KMS-11 (cell line): ENCODE measurements around the gene PTPA.

Experiments used
- H2AFZ ChIP-seq: fragments of 200-600 bp; sonication (generic); 2 replicates; pipeline ENCODE4 v1.6.1; 2016; ENCODE audit warnings: antibody characterized with exemption, mixed run types, low read depth
- H3K27ac ChIP-seq: fragments of 200-600 bp; sonication (generic); 2 replicates; pipeline ENCODE4 v1.6.1; 2016; ENCODE audit warnings: mild to moderate bottlenecking, mixed run types
- H3K27me3 ChIP-seq: fragments of 200-600 bp; sonication (generic); 2 replicates; pipeline ENCODE4 v1.6.1; 2017; ENCODE audit warnings: mild to moderate bottlenecking, low read depth, mixed run types, moderate library complexity; ENCODE audit not compliant: insufficient read depth
- H3K36me3 ChIP-seq: fragments of 200-600 bp; sonication (generic); 2 replicates; pipeline ENCODE4 v1.6.1; 2017; ENCODE audit warnings: mild to moderate bottlenecking, mixed run types; ENCODE audit not compliant: insufficient read depth
- H3K4me1 ChIP-seq: fragments of 200-600 bp; sonication (generic); 2 replicates; pipeline ENCODE4 v1.6.1; 2016; ENCODE audit warnings: mild to moderate bottlenecking, low read depth, mixed run types; ENCODE audit not compliant: poor library complexity, severe bottlenecking
- H3K4me2 ChIP-seq: fragments of 200-600 bp; sonication (generic); 2 replicates; pipeline ENCODE4 v1.7.0; 2016; ENCODE audit warnings: mild to moderate bottlenecking, mixed run types
- H3K4me3 ChIP-seq: fragments of 200-600 bp; sonication (generic); IDR thresholded peaks from 2 replicates; pipeline ENCODE4 v1.6.1; 2017; ENCODE audit warnings: low read depth, low read length, mixed read lengths; ENCODE audit not compliant: insufficient read depth
- H3K79me2 ChIP-seq: fragments of 200-600 bp; sonication (generic); 2 replicates; pipeline ENCODE4 v1.6.1; 2016; ENCODE audit warnings: low read depth, mixed run types; ENCODE audit not compliant: insufficient read depth
- H3K9ac ChIP-seq: fragments of 200-600 bp; sonication (generic); 2 replicates; pipeline ENCODE4 v1.6.1; 2016; ENCODE audit warnings: mild to moderate bottlenecking, mixed run types
- H4K20me1 ChIP-seq: fragments of 200-600 bp; sonication (generic); 2 replicates; pipeline ENCODE4 v1.6.1; 2016; ENCODE audit warnings: mild to moderate bottlenecking, mixed run types; ENCODE audit not compliant: insufficient read depth
- CTCF ChIP-seq: fragments of 200-600 bp; sonication (generic); conservative IDR thresholded peaks from 2 replicates; pipeline ENCODE4 v1.6.1; 2017; ENCODE audit warnings: low read depth, mild to moderate bottlenecking, antibody characterized with exemption, low read length, moderate library complexity, mixed read lengths

The PTPA gene

GRCh38 chr9:129182122-129182521 lies 70.9 kb downstream of the PTPA start:
- Histone ChIP-seq H3K9ac (no peak overlapping the region), H4K20me1 (no peaks in the 10 kb centered on the region), H3K36me3 (no peaks in the 10 kb centered on the region), H2AFZ (no peak overlapping the region), H3K79me2 (peaks cover under 1% of the 10 kb centered on the region), H3K4me1 (peaks cover 14% of the 10 kb centered on the region), H3K4me3 (no peak overlapping the region), H3K4me2 (no peak overlapping the region), H3K27ac (no peak overlapping the region), H3K27me3 (no peaks in the 10 kb centered on the region)
- TF ChIP-seq CTCF, result no peak

- no peak overlapping the region for H3K27ac ChIP-seq
- H3K9ac ChIP-seq, result no peak overlapping the region
- H3K27me3 ChIP-seq, result no peaks in the 10 kb centered on the region
- H3K4me3 ChIP-seq, result no peak overlapping the region
- TF ChIP-seq CTCF, result no peak
- no peaks in the 10 kb centered on the region for H4K20me1 ChIP-seq
- no peak overlapping the region for H3K4me2 ChIP-seq
- H3K79me2 ChIP-seq, result no peaks in the 10 kb centered on the region; the same call in 1 of the 2 replicates
- no peaks in the 10 kb centered on the region for H3K36me3 ChIP-seq
- peaks cover 14% of the 10 kb centered on the region for H3K4me1 ChIP-seq
- no peak overlapping the region for H2AFZ ChIP-seq
These were observed 71.6 kb downstream of the PTPA start for GRCh38 chr9:129182625-129183494.

- TF ChIP-seq CTCF, result no peak
- H3K4me1 ChIP-seq, result peaks cover 11% of the 10 kb centered on the region
- no peak overlapping the region for H2AFZ ChIP-seq
These were observed 72.4 kb downstream of the PTPA start for GRCh38 chr9:129183495-129184218.

GRCh38 chr9:129184219-129184524 lies 73.0 kb downstream of the PTPA start:
- Histone ChIP-seq H3K36me3 (no peaks in the 10 kb centered on the region), H3K9ac (no peak overlapping the region), H2AFZ (no peak overlapping the region), H3K4me1 (peaks cover 7% of the 10 kb centered on the region), H3K4me2 (no peak overlapping the region), H4K20me1 (no peaks in the 10 kb centered on the region), H3K79me2 (no peaks in the 10 kb centered on the region), H3K27me3 (no peaks in the 10 kb centered on the region), H3K4me3 (no peak overlapping the region), H3K27ac (no peak overlapping the region)
- TF ChIP-seq CTCF, result no peak

More at GRCh38 chr9:129183495-129184218, 72.4 kb downstream of the PTPA start:
- no peaks in the 10 kb centered on the region for H3K36me3 ChIP-seq
- H3K4me2 ChIP-seq, result no peak overlapping the region
- H4K20me1 ChIP-seq, result no peaks in the 10 kb centered on the region
- no peak overlapping the region for H3K9ac ChIP-seq
- no peaks in the 10 kb centered on the region for H3K27me3 ChIP-seq
- no peak overlapping the region for H3K27ac ChIP-seq
- no peak overlapping the region for H3K4me3 ChIP-seq
- H3K79me2 ChIP-seq, result no peaks in the 10 kb centered on the region
